DMS153 treated with DMSO at 0.1 percent for 48 hours (cell line): ENCODE data around the gene LEKR1.

ENCODE experiments used
- DNase-seq: peaks from one replicate; lab custom pipeline; 2025; ENCODE audit not compliant: unreplicated experiment; lab: John Stamatoyannopoulos, UW

Gene LEKR1

DNA sequence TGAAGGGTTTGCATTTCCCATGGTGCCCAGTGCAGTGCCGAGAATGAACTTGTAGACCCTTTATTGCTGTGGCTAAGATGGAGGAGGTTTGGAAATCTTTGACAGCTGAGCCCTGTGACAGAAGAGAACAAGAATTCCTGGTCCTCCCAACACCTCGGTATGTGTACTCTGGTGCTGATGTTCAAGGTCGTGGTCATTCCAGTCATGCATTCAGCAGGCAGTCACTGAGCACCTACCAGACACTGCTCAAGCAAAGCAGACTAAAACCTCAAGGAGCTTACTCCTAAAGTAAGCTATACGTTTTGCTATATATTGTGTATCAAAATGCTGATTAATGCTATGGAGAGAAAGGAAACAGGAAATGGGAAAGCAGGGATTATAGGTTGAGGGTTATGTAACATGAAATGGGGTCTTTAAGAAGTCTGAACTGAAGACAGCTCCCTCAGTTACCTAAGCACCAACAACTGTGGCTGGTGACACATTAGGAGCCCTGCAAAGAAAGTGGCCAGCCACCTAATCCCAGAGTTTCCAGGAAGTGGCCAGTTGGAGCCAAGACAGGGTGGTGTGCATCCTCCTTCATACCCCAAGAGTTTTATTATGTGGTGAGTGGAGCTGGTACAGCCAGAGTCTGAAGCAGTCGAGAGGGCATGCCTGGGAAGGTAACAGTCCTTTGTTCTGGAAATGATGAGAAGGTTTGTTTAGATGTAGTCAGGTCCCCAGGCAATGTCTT is 268.8 kb downstream of the LEKR1 start:
- DNase-seq: no peak
